Vagina (tissue), 2 donors: ENCODE data around the gene JAKMIP3.

Source experiments
- POLR2A ChIP-seq, 2 donors: fragments of 450-650 bp; IDR thresholded peaks; one replicate each; pipeline ENCODE4 v1.6.1; 2017; ENCODE audit warnings: antibody characterized with exemption in 2 of 2, mild to moderate bottlenecking in 2 of 2, moderate library complexity in 2 of 2
- TF ChIP-seq, protein P1 (sequence below), 3 experiments: fragments of 450-650 bp in 2 of 3; fragments of 200-600 bp in 1 of 3; sonication (generic) in 1 of 3; IDR thresholded peaks; one replicate each; pipeline ENCODE4 v1.5.1; 2017 to 2019; ENCODE audit warnings: antibody characterized with exemption in 3 of 3, mild to moderate bottlenecking in 2 of 3, moderate library complexity in 2 of 3

GRCh38 chr10:132075909-132076577, 10.3 kb downstream of the JAKMIP3 start:
- TF ChIP-seq, protein P1, sequence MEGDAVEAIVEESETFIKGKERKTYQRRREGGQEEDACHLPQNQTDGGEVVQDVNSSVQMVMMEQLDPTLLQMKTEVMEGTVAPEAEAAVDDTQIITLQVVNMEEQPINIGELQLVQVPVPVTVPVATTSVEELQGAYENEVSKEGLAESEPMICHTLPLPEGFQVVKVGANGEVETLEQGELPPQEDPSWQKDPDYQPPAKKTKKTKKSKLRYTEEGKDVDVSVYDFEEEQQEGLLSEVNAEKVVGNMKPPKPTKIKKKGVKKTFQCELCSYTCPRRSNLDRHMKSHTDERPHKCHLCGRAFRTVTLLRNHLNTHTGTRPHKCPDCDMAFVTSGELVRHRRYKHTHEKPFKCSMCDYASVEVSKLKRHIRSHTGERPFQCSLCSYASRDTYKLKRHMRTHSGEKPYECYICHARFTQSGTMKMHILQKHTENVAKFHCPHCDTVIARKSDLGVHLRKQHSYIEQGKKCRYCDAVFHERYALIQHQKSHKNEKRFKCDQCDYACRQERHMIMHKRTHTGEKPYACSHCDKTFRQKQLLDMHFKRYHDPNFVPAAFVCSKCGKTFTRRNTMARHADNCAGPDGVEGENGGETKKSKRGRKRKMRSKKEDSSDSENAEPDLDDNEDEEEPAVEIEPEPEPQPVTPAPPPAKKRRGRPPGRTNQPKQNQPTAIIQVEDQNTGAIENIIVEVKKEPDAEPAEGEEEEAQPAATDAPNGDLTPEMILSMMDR (IDR thresholded peaks at IDR 0.05): no peak
- TF ChIP-seq POLR2A (IDR thresholded peaks at IDR 0.05): no peak
